ENCODE results near the gene DCAF4.

DNA sequence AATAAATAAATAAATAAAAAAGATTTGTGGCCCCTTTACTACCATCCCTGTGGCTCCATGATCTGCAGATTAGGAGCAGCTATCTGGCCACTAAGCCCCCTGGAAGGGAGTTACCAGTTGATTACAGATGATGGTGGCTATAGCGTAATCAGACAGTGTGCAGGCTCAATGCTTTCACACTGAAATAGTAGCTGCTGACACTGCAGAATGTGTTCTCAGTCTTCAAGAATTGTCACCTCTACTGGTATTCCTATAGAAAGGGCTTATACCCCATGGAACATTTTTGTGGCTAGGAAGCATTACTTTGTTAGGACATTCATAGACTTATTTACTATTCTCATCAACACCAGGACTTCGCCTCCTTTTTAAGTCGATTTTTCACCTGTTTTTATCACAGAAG lies 30.9 kb downstream of the DCAF4 start:
- TF ChIP-seq, protein P1, sequence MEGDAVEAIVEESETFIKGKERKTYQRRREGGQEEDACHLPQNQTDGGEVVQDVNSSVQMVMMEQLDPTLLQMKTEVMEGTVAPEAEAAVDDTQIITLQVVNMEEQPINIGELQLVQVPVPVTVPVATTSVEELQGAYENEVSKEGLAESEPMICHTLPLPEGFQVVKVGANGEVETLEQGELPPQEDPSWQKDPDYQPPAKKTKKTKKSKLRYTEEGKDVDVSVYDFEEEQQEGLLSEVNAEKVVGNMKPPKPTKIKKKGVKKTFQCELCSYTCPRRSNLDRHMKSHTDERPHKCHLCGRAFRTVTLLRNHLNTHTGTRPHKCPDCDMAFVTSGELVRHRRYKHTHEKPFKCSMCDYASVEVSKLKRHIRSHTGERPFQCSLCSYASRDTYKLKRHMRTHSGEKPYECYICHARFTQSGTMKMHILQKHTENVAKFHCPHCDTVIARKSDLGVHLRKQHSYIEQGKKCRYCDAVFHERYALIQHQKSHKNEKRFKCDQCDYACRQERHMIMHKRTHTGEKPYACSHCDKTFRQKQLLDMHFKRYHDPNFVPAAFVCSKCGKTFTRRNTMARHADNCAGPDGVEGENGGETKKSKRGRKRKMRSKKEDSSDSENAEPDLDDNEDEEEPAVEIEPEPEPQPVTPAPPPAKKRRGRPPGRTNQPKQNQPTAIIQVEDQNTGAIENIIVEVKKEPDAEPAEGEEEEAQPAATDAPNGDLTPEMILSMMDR (IDR thresholded peaks at IDR 0.05): no peak
- TF ChIP-seq POLR2A (IDR thresholded peaks at IDR 0.05): no peak

Measured in adrenal gland (tissue), 5 donors.